Naive B cell (primary cell): ENCODE results near the gene APOBEC3G. TPM values are rescaled to one million over a fixed set of nuclear protein-coding genes. Genes with fewer than 3 reads are reported as not detected.
"Not testable (repeated sequence)": the region's sequence is repeated elsewhere in the genome, so short reads cannot be mapped to it uniquely, and the experiment has no call there.

Experiments used
- ATAC-seq, 2 donors: fragments of 150-1000 bp; cut with Tn5 transposase; 2 replicates each; pipeline ENCODE4 v1.10.0; 2021; ENCODE audit warnings: low read depth in 2 of 2, mild to moderate bottlenecking in 2 of 2, moderate library complexity in 2 of 2
- DNase-seq: peaks from one replicate; pipeline ENCODE4 v3.0.0; 2022
- H3K27ac Mint-ChIP-seq, 6 donors: one replicate each; pipeline ENCODE4 v1.8.0; 2020 to 2022; ENCODE audit warnings: mild to moderate bottlenecking in 6 of 6, mixed read lengths in 6 of 6, moderate library complexity in 5 of 6, inconsistent platforms in 2 of 6
- H3K27me3 Mint-ChIP-seq, 3 donors: one replicate each; pipeline ENCODE4 v1.8.0; 2021 to 2022; ENCODE audit warnings: mixed read lengths in 3 of 3, mild to moderate bottlenecking in 1 of 3
- H3K36me3 Mint-ChIP-seq, 2 donors: one replicate each; pipeline ENCODE4 v1.8.0; 2020 to 2022; ENCODE audit warnings: mixed read lengths in 2 of 2, inconsistent platforms in 1 of 2, mild to moderate bottlenecking in 1 of 2
- H3K4me1 Mint-ChIP-seq, 3 donors: one replicate each; pipeline ENCODE4 v1.8.0; 2020 to 2022; ENCODE audit warnings: mixed read lengths in 3 of 3, inconsistent platforms in 1 of 3, mild to moderate bottlenecking in 1 of 3, moderate library complexity in 1 of 3
- H3K4me3 Mint-ChIP-seq, 8 donors: one replicate each; pipeline ENCODE4 v1.8.0; 2020 to 2022; ENCODE audit warnings: mild to moderate bottlenecking in 8 of 8, mixed read lengths in 8 of 8, moderate library complexity in 8 of 8, inconsistent platforms in 2 of 8
- H3K9me3 Mint-ChIP-seq, 7 donors: one replicate each; pipeline ENCODE4 v1.8.0; 2020 to 2022; ENCODE audit warnings: mixed read lengths in 7 of 7, mild to moderate bottlenecking in 5 of 7, inconsistent platforms in 2 of 7, moderate library complexity in 1 of 7
- polyA plus RNA-seq, 6 donors: library from polyadenylated mRNA; unstranded; fragments of 300-500 nt; fragmentation: Illumina TruSeq; gene quantifications; one replicate each; pipeline ENCODE4 v1.2.3, GENCODE V29; 2021; ENCODE audit warnings: low read depth in 6 of 6

Gene APOBEC3G
- 100 to 1,000 TPM in 4 of 6 donors, 10 to 100 TPM in 2; 87.2 to 136 (median 120) TPM for polyA plus RNA-seq

GRCh38 chr22:39077026-39077840 is at the start of gene APOBEC3G:
Gene APOBEC3G, plus strand, starts transcription at chr22:39077275. Its CDS starts 87 bp downstream, at chr22:39077362.
- DNase-seq, H3K27me3 Mint-ChIP-seq, H3K9me3 Mint-ChIP-seq: not testable (repeated sequence)
- H3K4me3 Mint-ChIP-seq, result peak within 1 kb of the TSS; percentile 87 to 96 (median 93)
- peak within 1 kb of the TSS; percentile 93 to 99 (median 96) for H3K27ac Mint-ChIP-seq
- H3K36me3 Mint-ChIP-seq, result peaks cover 11 to 12% of the 10 kb centered on the region in 2 donors
- peaks cover 58 to 89% (median 76%) of the 10 kb centered on the region in 3 donors for H3K4me1 Mint-ChIP-seq
- ATAC-seq, result peak; percentile 70 to 81

- Mint-ChIP-seq H3K27ac (peak overlapping the region in 3 of 6 donors; percentile 63 to 69 (median 64)), H3K4me3 (no peak overlapping the region), H3K4me1 (peaks cover 33 to 54% (median 46%) of the 10 kb centered on the region in 3 donors), H3K9me3 (no peaks in the 10 kb centered on the region), H3K36me3 (peaks cover 0 to 9% of the 10 kb centered on the region in 2 donors), H3K27me3 (no peaks in the 10 kb centered on the region)
- ATAC-seq (no peak), DNase-seq (no peak)
Observed at GRCh38 chr22:39027717-39028116, 49.4 kb upstream of the APOBEC3G start.

GRCh38 chr22:39028281-39028680 is 48.8 kb upstream of the APOBEC3G start:
- Mint-ChIP-seq H3K4me1 (peaks cover 33 to 49% (median 46%) of the 10 kb centered on the region in 3 donors), H3K4me3 (no peak overlapping the region), H3K27ac (peak overlapping the region in 4 of 6 donors; percentile 37 to 69 (median 58)), H3K36me3 (peaks cover 0 to 9% of the 10 kb centered on the region in 2 donors), H3K9me3 (no peaks in the 10 kb centered on the region), H3K27me3 (no peaks in the 10 kb centered on the region)
- ATAC-seq (no peak), DNase-seq (no peak)

GRCh38 chr22:39029227-39029626 is 47.8 kb upstream of the APOBEC3G start:
- H3K27ac Mint-ChIP-seq, result peak overlapping the region in 1 of 6 donors; percentile 19
- H3K9me3 Mint-ChIP-seq, result no peaks in the 10 kb centered on the region
- ATAC-seq, result no peak

GRCh38 chr22:39030705-39031104 is 46.4 kb upstream of the APOBEC3G start:
- no peak overlapping the region for H3K4me3 Mint-ChIP-seq
- no peaks in the 10 kb centered on the region for H3K9me3 Mint-ChIP-seq
- H3K4me1 Mint-ChIP-seq, result peaks cover 17 to 33% (median 22%) of the 10 kb centered on the region in 3 donors
- DNase-seq, result no peak
- no peak for ATAC-seq
- H3K27ac Mint-ChIP-seq, result peak overlapping the region in 2 of 6 donors; percentile 15 to 85
- no peaks in the 10 kb centered on the region for H3K27me3 Mint-ChIP-seq
- peaks cover 0 to 8% of the 10 kb centered on the region in 2 donors for H3K36me3 Mint-ChIP-seq

More at GRCh38 chr22:39029227-39029626, 47.8 kb upstream of the APOBEC3G start:
- peaks cover 0 to 9% of the 10 kb centered on the region in 2 donors for H3K36me3 Mint-ChIP-seq
- peaks cover 28 to 45% (median 37%) of the 10 kb centered on the region in 3 donors for H3K4me1 Mint-ChIP-seq
- H3K27me3 Mint-ChIP-seq, result no peaks in the 10 kb centered on the region
- H3K4me3 Mint-ChIP-seq, result no peak overlapping the region
- DNase-seq, result no peak

- Mint-ChIP-seq H3K4me1 (peaks cover 14 to 34% (median 19%) of the 10 kb centered on the region in 3 donors), H3K27ac (peak overlapping the region in 4 of 6 donors; percentile 10 to 92 (median 73))
- not testable (repeated sequence) for ATAC-seq, H3K9me3 Mint-ChIP-seq, DNase-seq, H3K27me3 Mint-ChIP-seq, H3K4me3 Mint-ChIP-seq, H3K36me3 Mint-ChIP-seq
Observed at GRCh38 chr22:39031434-39032295, 45.4 kb upstream of the APOBEC3G start.

GRCh38 chr22:39037071-39037470 is 40.0 kb upstream of the APOBEC3G start:
- not testable (repeated sequence) for H3K4me3 Mint-ChIP-seq, DNase-seq, H3K27me3 Mint-ChIP-seq, ATAC-seq, H3K9me3 Mint-ChIP-seq, H3K36me3 Mint-ChIP-seq
- Mint-ChIP-seq H3K4me1 (peaks cover 23 to 46% (median 29%) of the 10 kb centered on the region in 3 donors), H3K27ac (peak overlapping the region in 4 of 6 donors; percentile 59 to 93 (median 85))

- Mint-ChIP-seq H3K27me3 (no peaks in the 10 kb centered on the region), H3K27ac (peak overlapping the region; percentile 81 to 96 (median 86)), H3K36me3 (peaks cover 0 to under 1% of the 10 kb centered on the region in 2 donors), H3K4me1 (peaks cover 31 to 58% (median 38%) of the 10 kb centered on the region in 3 donors), H3K4me3 (peak overlapping the region; percentile 80 to 96 (median 92)), H3K9me3 (no peaks in the 10 kb centered on the region)
- DNase-seq (no peak), ATAC-seq (no peak)
Observed at GRCh38 chr22:39039306-39040126, 37.6 kb upstream of the APOBEC3G start.

GRCh38 chr22:39040155-39040537 is 36.9 kb upstream of the APOBEC3G start:
- H3K27ac Mint-ChIP-seq, result peak overlapping the region in 5 of 6 donors; percentile 82 to 96 (median 87)
- not testable (repeated sequence) for H3K27me3 Mint-ChIP-seq, H3K36me3 Mint-ChIP-seq, H3K9me3 Mint-ChIP-seq, DNase-seq, ATAC-seq
- H3K4me1 Mint-ChIP-seq, result peaks cover 35 to 63% (median 42%) of the 10 kb centered on the region in 3 donors
- H3K4me3 Mint-ChIP-seq, result peak overlapping the region; percentile 80 to 96 (median 92)

GRCh38 chr22:39040538-39041296 is 36.4 kb upstream of the APOBEC3G start, which contains the start of gene APOBEC3F:
Gene APOBEC3F, plus strand, starts transcription at chr22:39040864. Its CDS starts 97 bp downstream, at chr22:39040961.
- ATAC-seq, result peak; percentile 89 to 97
- Mint-ChIP-seq H3K4me1 (peaks cover 41 to 67% (median 48%) of the 10 kb centered on the region in 3 donors), H3K4me3 (peak within 1 kb of the TSS; percentile 91 to 96 (median 94)), H3K27ac (peak within 1 kb of the TSS; percentile 85 to 97 (median 94)), H3K36me3 (peaks cover 0 to 12% of the 10 kb centered on the region in 2 donors)
- H3K9me3 Mint-ChIP-seq, H3K27me3 Mint-ChIP-seq: not testable (repeated sequence)
- DNase-seq, result peak; percentile 71

- Mint-ChIP-seq H3K27me3 (no peaks in the 10 kb centered on the region), H3K4me3 (peak overlapping the region; percentile 84 to 95 (median 92)), H3K4me1 (peaks cover 46 to 67% (median 53%) of the 10 kb centered on the region in 3 donors)
Observed at GRCh38 chr22:39041908-39042307, 35.2 kb upstream of the APOBEC3G start.

GRCh38 chr22:39043063-39043462 is 34.0 kb upstream of the APOBEC3G start:
- not testable (repeated sequence) for H3K27me3 Mint-ChIP-seq, DNase-seq, H3K9me3 Mint-ChIP-seq, ATAC-seq
- H3K4me3 Mint-ChIP-seq, result peak overlapping the region in 5 of 8 donors; percentile 61 to 95 (median 91)
- peaks cover 51 to 75% (median 65%) of the 10 kb centered on the region in 3 donors for H3K4me1 Mint-ChIP-seq
- H3K36me3 Mint-ChIP-seq, result peaks cover 0 to 20% of the 10 kb centered on the region in 2 donors
- H3K27ac Mint-ChIP-seq, result peak overlapping the region in 2 of 6 donors; percentile 93 to 96

More at GRCh38 chr22:39041908-39042307, 35.2 kb upstream of the APOBEC3G start:
- Mint-ChIP-seq H3K9me3 (no peaks in the 10 kb centered on the region), H3K36me3 (peaks cover 0 to 20% of the 10 kb centered on the region in 2 donors), H3K27ac (peak overlapping the region; percentile 57 to 97 (median 94))
- DNase-seq (no peak), ATAC-seq (no peak)
